ENCODE data around the gene ZEB2. TPM values are rescaled to one million over a fixed set of nuclear protein-coding genes. Genes with fewer than 3 reads are reported as not detected.

The ZEB2 gene
- total and polyA plus RNA-seq, 4 donors, result 7.6 to 39.6 (median 22.2) TPM

- TF ChIP-seq REST (IDR thresholded peaks at IDR 0.05), result no peak
- TF ChIP-seq HNF4A (conservative IDR thresholded peaks at IDR 0.05), result no peak
- no peak for TF ChIP-seq FOXA1 (IDR thresholded peaks at IDR 0.05)
- no peak for TF ChIP-seq EGR1 (IDR thresholded peaks at IDR 0.05; ENCODE audit: low read depth in 2 of 2)
Measured at GRCh38 chr2:144402251-144402650, 117.7 kb downstream of the ZEB2 start (continued).

- TF ChIP-seq NR2F2 (IDR thresholded peaks at IDR 0.05), result no peak
- no peak for TF ChIP-seq REST (IDR thresholded peaks at IDR 0.05)
- TF ChIP-seq HNF4A (conservative IDR thresholded peaks at IDR 0.05), result no peak
- no peak for TF ChIP-seq TAF1 (conservative IDR thresholded peaks at IDR 0.05)
- no peak for TF ChIP-seq RAD21 (IDR thresholded peaks at IDR 0.05)
- TF ChIP-seq RXRA (IDR thresholded peaks at IDR 0.05), result no peak
- no peak for TF ChIP-seq YY1 (IDR thresholded peaks at IDR 0.05)
- TF ChIP-seq, protein P1, sequence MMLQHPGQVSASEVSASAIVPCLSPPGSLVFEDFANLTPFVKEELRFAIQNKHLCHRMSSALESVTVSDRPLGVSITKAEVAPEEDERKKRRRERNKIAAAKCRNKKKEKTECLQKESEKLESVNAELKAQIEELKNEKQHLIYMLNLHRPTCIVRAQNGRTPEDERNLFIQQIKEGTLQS (IDR thresholded peaks at IDR 0.05), result no peak
- Histone ChIP-seq H3K36me3 (ENCODE audit: control insufficient read depth in 4 of 4, insufficient read depth in 3 of 4, low read depth in 1 of 4, low read length in 3 of 4) (peaks cover 0 to 3% (median 0%) of the 10 kb centered on the region in 4 donors), H3K9me3 (ENCODE audit: control insufficient read depth in 4 of 4, low read length in 3 of 4) (no peaks in the 10 kb centered on the region), H3K4me3 (ENCODE audit: low read depth in 1 of 3, low read length in 3 of 3) (no peak overlapping the region), H3K9ac (ENCODE audit: low read depth in 1 of 2, low read length in 2 of 2) (no peak overlapping the region), H3K4me1 (ENCODE audit: control insufficient read depth in 4 of 4, insufficient read depth in 4 of 4, low read length in 3 of 4) (no peaks in the 10 kb centered on the region), H3K27ac (ENCODE audit: low read depth in 1 of 2, low read length in 2 of 2) (no peak overlapping the region), H3K27me3 (ENCODE audit: control insufficient read depth in 4 of 4, insufficient read depth in 4 of 4, low read length in 3 of 4) (no peaks in the 10 kb centered on the region)
- DNase-seq (ENCODE audit: low spot score), result no peak
- 91% methylated on average over 3 of the region's 3 CpGs for WGBS
Measured at GRCh38 chr2:144401036-144401435, 118.9 kb downstream of the ZEB2 start.

- Histone ChIP-seq H3K4me3 (ENCODE audit: low read depth in 1 of 3, low read length in 3 of 3) (no peak overlapping the region), H3K36me3 (ENCODE audit: control insufficient read depth in 4 of 4, insufficient read depth in 3 of 4, low read depth in 1 of 4, low read length in 3 of 4) (peaks cover 0 to 3% (median 0%) of the 10 kb centered on the region in 4 donors), H3K4me1 (ENCODE audit: control insufficient read depth in 4 of 4, insufficient read depth in 4 of 4, low read length in 3 of 4) (no peaks in the 10 kb centered on the region), H3K9ac (ENCODE audit: low read depth in 1 of 2, low read length in 2 of 2) (no peak overlapping the region), H3K27ac (ENCODE audit: low read depth in 1 of 2, low read length in 2 of 2) (no peak overlapping the region), H3K27me3 (ENCODE audit: control insufficient read depth in 4 of 4, insufficient read depth in 4 of 4, low read length in 3 of 4) (no peaks in the 10 kb centered on the region), H3K9me3 (ENCODE audit: control insufficient read depth in 4 of 4, low read length in 3 of 4) (no peaks in the 10 kb centered on the region)
- WGBS, result 92% methylated on average over 6 of the region's 6 CpGs
- DNase-seq (ENCODE audit: low spot score), result no peak
- no peak for TF ChIP-seq HNF4A (conservative IDR thresholded peaks at IDR 0.05)
- no peak for TF ChIP-seq FOXA2 (IDR thresholded peaks at IDR 0.05)
- no peak for TF ChIP-seq FOXA1 (IDR thresholded peaks at IDR 0.05)
- TF ChIP-seq SP1 (IDR thresholded peaks at IDR 0.05), result no peak
- TF ChIP-seq CTCF (IDR thresholded peaks at IDR 0.05; ENCODE audit: low read depth, low read length, missing input control), result no peak
- no peak for TF ChIP-seq MAX (IDR thresholded peaks at IDR 0.05)
- no peak for TF ChIP-seq GABPA (IDR thresholded peaks at IDR 0.05 in 1 of 2, conservative IDR thresholded peaks at IDR 0.05 in 1 of 2)
- no peak for TF ChIP-seq EGR1 (IDR thresholded peaks at IDR 0.05; ENCODE audit: low read depth in 2 of 2)
- TF ChIP-seq REST (IDR thresholded peaks at IDR 0.05), result no peak
- TF ChIP-seq HNF4G (IDR thresholded peaks at IDR 0.05), result no peak
- no peak for TF ChIP-seq JUND (IDR thresholded peaks at IDR 0.05)
- no peak for TF ChIP-seq RXRA (IDR thresholded peaks at IDR 0.05)
- TF ChIP-seq, protein P1 (IDR thresholded peaks at IDR 0.05), result no peak
Measured at GRCh38 chr2:144396318-144396717, 123.6 kb downstream of the ZEB2 start.
